HG03565 (cell line): ENCODE measurements around the gene LRBA.
"Not testable (repeated sequence)": the region's sequence is repeated elsewhere in the genome, so short reads cannot be mapped to it uniquely, and the experiment has no call there.

Experiments
- ATAC-seq: cut with Tn5 transposase; IDR thresholded peaks from one replicate; pipeline ENCODE4 v1.9.1; 2021; ENCODE audit warnings: mild to moderate bottlenecking, moderate library complexity; ENCODE audit not compliant: unreplicated experiment

LRBA gene

GRCh38 chr4:150679765-150680343 lies 335.2 kb downstream of the LRBA start:
- no peak for ATAC-seq

- no peak for ATAC-seq
Observed at GRCh38 chr4:150679018-150679764, 335.9 kb downstream of the LRBA start.

- ATAC-seq, result peak; percentile 46
Observed at GRCh38 chr4:150673793-150674192, 341.3 kb downstream of the LRBA start.

GRCh38 chr4:150668824-150669223 lies 346.3 kb downstream of the LRBA start:
- ATAC-seq, result no peak

- no peak for ATAC-seq
Observed at GRCh38 chr4:150664935-150665334, 350.1 kb downstream of the LRBA start.

GRCh38 chr4:150662686-150663085 lies 352.4 kb downstream of the LRBA start:
- no peak for ATAC-seq

GRCh38 chr4:150661551-150661950 lies 353.5 kb downstream of the LRBA start:
- ATAC-seq, result not testable (repeated sequence)

GRCh38 chr4:150658258-150658657 lies 356.8 kb downstream of the LRBA start:
- ATAC-seq, result not testable (repeated sequence)

GRCh38 chr4:150656891-150657290 lies 358.2 kb downstream of the LRBA start:
- no peak for ATAC-seq

GRCh38 chr4:150650751-150651150 lies 364.3 kb downstream of the LRBA start:
- ATAC-seq, result no peak

- no peak for ATAC-seq
Observed at GRCh38 chr4:150648123-150648522, 367.0 kb downstream of the LRBA start.

GRCh38 chr4:150647008-150647407 lies 368.1 kb downstream of the LRBA start:
- ATAC-seq, result no peak

- no peak for ATAC-seq
Observed at GRCh38 chr4:150641612-150642011, 373.5 kb downstream of the LRBA start.

GRCh38 chr4:150632639-150633038 lies 382.4 kb downstream of the LRBA start:
- ATAC-seq, result no peak

- ATAC-seq, result no peak
Observed at GRCh38 chr4:150628073-150628472, 387.0 kb downstream of the LRBA start.

GRCh38 chr4:150625033-150625432 lies 390.1 kb downstream of the LRBA start:
- no peak for ATAC-seq

- ATAC-seq, result no peak
Observed at GRCh38 chr4:150624055-150624454, 391.0 kb downstream of the LRBA start.

- ATAC-seq, result no peak
Observed at GRCh38 chr4:150619042-150619441, 396.0 kb downstream of the LRBA start.

- no peak for ATAC-seq
Observed at GRCh38 chr4:150609131-150609530, 406.0 kb downstream of the LRBA start.

- ATAC-seq, result no peak
Observed at GRCh38 chr4:150600812-150601445, 414.2 kb downstream of the LRBA start.

GRCh38 chr4:150599547-150599946 lies 415.5 kb downstream of the LRBA start:
- no peak for ATAC-seq

- no peak for ATAC-seq
Observed at GRCh38 chr4:150598909-150599308, 416.2 kb downstream of the LRBA start.
